SKM-1 treated with dmso at 0.1 percent for 144 hours (cell line): ENCODE measurements around the gene RAB6D.
"Not testable (repeated sequence)": the region's sequence is repeated elsewhere in the genome, so short reads cannot be mapped to it uniquely, and the experiment has no call there.

Experiments
- DNase-seq: peaks from one replicate; lab custom pipeline; 2025; ENCODE audit not compliant: unreplicated experiment; lab: John Stamatoyannopoulos, UW

The RAB6D gene

GRCh38 chr2:131363703-131364186 lies at the start of gene RAB6D:
TSS of gene RAB6D (minus strand) at chr2:131364168. CDS start at chr2:131363720, 448 bp downstream.
- DNase-seq, result not testable (repeated sequence)

- peak; percentile 53 for DNase-seq
Measured at GRCh38 chr2:131413148-131413747, 49.3 kb upstream of the RAB6D start.

GRCh38 chr2:131410173-131410572 lies 46.2 kb upstream of the RAB6D start:
- DNase-seq, result no peak

- no peak for DNase-seq
Measured at GRCh38 chr2:131408778-131409177, 44.8 kb upstream of the RAB6D start.

GRCh38 chr2:131408207-131408606 lies 44.2 kb upstream of the RAB6D start:
- DNase-seq, result no peak

GRCh38 chr2:131404753-131405152 lies 40.8 kb upstream of the RAB6D start:
- DNase-seq, result no peak

GRCh38 chr2:131402320-131403039 lies 38.5 kb upstream of the RAB6D start:
- no peak for DNase-seq

GRCh38 chr2:131400849-131401248 lies 36.9 kb upstream of the RAB6D start:
- DNase-seq, result no peak

- DNase-seq, result not testable (repeated sequence)
Measured at GRCh38 chr2:131400441-131400840, 36.5 kb upstream of the RAB6D start.

- DNase-seq, result not testable (repeated sequence)
Measured at GRCh38 chr2:131396209-131396608, 32.2 kb upstream of the RAB6D start.

GRCh38 chr2:131395024-131395645 lies 31.2 kb upstream of the RAB6D start:
- DNase-seq, result not testable (repeated sequence)

GRCh38 chr2:131394147-131394931 lies 30.4 kb upstream of the RAB6D start:
- no peak for DNase-seq

- not testable (repeated sequence) for DNase-seq
Measured at GRCh38 chr2:131391953-131392352, 28.0 kb upstream of the RAB6D start.

- not testable (repeated sequence) for DNase-seq
Measured at GRCh38 chr2:131391471-131391870, 27.5 kb upstream of the RAB6D start.

GRCh38 chr2:131390495-131391130 lies 26.6 kb upstream of the RAB6D start:
- not testable (repeated sequence) for DNase-seq

- no peak for DNase-seq
Measured at GRCh38 chr2:131389657-131390056, 25.7 kb upstream of the RAB6D start.

- DNase-seq, result not testable (repeated sequence)
Measured at GRCh38 chr2:131388834-131389233, 24.9 kb upstream of the RAB6D start.

GRCh38 chr2:131373111-131373510 lies 9.1 kb upstream of the RAB6D start:
- DNase-seq, result not testable (repeated sequence)

GRCh38 chr2:131369954-131370353 lies 6.0 kb upstream of the RAB6D start:
- no peak for DNase-seq

GRCh38 chr2:131368493-131369066 lies 4.6 kb upstream of the RAB6D start:
- not testable (repeated sequence) for DNase-seq
